ENCODE results near the gene C6orf141.

DNA sequence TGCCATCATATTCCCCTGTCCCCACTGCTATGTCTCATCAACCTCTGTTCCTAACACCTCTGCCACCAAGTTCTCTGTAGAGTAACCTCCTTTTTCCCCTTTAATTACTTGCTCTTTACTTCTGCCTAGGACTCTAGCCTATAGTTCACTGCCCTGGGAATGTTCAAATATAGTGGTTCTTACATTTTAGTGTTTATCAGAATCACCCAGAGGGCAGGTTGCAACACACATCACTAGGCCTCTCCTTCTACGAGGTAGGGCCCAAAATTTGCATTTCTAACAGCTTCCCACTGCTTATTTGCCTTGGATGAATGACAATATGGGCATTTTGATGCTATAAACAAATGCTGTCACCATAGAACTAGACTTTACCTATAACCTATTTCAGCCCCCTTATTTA, 23.1 kb upstream of the C6orf141 start:
- no peak for TF ChIP-seq POLR2AphosphoS5 (IDR thresholded peaks at IDR 0.05; ENCODE audit: low read depth, low read length)
- TF ChIP-seq POLR2A (IDR thresholded peaks at IDR 0.05; ENCODE audit: low read depth, low read length), result no peak
- TF ChIP-seq TAF1 (IDR thresholded peaks at IDR 0.05; ENCODE audit: borderline replicate concordance, low read depth, low read length), result no peak
